GM12872 (cell line): Measurements from ENCODE around the gene TAC3.

ENCODE experiments used
- CTCF ChIP-seq: IDR thresholded peaks from 3 replicates; pipeline ENCODE4 v1.5.1; 2011; ENCODE audit warnings: low read depth, mild to moderate bottlenecking, low read length, moderate library complexity; ENCODE audit not compliant: insufficient read depth

Gene TAC3

DNA sequence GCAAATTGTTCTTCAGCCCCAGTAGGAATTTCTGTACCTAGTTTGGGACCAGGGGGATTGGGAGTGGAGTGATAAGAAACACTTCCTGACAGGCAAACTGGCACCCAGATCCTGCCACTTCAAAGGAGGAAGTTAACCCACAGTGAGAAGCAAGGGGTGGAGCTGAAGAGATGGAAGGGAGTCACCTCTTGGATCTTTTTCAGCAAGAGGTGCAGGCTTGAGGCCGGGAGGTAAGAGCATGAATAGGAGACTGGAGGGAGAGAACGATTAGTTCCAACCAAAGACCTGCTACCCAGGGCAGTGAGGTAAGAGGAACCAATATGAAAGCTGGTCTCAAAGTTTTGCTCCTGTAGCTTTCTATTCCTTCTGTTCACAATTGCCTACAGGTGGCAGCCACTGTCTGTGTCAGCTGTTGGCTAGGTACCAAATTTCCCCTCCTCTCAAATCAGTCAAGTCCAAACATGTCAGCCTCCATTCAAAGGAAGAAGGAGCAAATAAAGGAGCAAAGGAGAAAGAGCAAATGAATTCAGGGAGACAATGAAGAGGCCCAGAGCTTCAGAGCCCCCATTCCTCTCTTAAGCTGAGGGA lies 14.9 kb upstream of the TAC3 start:
- peak; percentile 41; the same call in 2 of the 3 replicates for TF ChIP-seq CTCF

DNA sequence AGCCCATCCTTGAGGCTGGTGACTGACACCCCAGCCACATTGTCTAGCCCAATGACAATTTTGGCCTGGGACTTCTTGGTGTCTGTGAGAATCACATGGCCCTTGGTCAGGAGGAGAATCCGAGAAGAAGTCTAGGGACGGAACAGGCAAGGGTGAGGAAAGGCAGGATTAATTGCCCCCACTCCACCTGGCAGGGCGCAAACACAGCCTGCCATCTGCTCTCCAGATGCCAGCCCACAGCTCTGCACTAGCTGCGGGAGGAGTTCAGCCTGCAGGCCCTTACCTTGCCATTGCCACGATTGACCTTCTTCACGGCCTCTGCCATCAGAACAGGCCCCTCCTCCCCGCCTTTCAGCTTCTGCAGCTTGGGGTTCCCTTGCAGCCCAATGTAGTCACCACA lies 13.1 kb upstream of the TAC3 start:
- TF ChIP-seq CTCF, result no peak

GRCh38 chr12:57027805-57028153 lies 11.4 kb upstream of the TAC3 start:
- TF ChIP-seq CTCF, result no peak

DNA sequence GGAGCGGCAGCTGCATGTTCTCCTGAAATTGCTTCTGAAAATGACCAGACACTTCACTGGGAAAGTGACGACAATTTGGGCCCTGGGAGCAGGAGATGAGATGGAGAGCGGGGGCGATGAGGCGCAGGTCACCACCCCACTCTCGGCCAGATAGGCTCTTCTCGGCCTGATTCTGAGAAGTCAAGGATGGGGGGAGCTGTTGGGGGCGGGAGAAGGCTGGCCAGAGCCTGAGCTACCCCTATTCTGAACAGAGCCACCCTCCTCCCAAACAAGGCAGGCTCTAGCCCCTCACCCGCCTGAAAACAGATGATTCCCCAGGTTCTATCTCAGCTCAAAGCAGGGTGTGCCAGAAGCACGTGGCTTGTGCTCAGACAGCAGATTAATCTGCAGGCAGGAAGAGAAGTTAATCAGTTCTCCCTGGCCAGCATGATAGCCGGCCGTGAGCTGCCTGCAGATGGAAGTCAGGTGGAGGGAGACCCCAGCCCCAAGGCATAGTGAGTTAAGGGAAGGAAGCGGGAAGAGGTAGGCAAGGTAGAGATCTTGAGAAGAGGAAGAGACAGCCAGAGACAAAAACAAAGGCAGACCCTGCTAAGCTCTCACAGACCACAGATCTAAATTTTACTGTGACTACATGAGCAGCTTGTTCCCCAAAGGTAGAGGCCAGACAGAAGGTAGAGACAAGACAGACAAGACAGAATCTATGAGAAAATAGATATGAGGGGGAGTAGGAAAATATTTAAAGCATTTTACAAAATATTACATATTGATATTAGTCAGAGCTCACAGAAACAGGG lies 10.9 kb upstream of the TAC3 start:
- no peak for TF ChIP-seq CTCF

- no peak for TF ChIP-seq CTCF
These were observed 8.9 kb upstream of the TAC3 start for GRCh38 chr12:57025196-57025595.

DNA sequence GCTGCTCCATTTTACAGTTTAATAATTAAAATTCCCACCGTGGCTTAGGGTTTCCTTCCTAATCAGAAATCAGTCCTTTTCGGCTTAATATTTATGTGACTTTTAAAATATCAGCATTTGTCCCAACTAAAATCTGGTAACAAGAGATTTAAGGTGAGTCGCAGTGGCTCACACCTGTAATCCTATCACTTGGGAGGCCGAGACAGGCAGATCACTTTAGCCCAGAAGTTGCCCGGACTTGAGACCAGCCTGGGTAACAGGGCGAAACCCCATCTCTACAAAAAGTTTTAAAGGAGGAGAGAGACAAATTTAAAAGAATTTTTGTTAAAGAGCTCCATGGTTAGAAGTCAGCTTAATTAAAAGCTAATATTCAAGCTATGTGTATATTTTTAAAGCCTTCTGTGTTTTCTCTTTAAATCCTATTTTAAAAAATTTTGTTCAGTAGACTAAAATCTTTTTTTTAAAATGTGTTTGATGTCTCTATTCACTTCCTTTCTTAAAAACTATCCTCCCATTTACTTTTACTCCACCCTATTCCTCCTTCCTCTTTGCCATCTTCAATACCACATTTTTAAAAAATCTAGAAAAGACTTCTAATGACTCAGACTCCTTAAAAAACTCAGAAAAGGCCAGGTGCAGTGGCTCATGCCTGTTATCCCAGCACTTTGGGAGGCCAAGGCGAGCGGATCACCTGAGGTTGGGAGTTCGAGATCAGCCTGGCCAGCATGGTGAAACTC lies 3.8 kb upstream of the TAC3 start:
- no peak for TF ChIP-seq CTCF

DNA sequence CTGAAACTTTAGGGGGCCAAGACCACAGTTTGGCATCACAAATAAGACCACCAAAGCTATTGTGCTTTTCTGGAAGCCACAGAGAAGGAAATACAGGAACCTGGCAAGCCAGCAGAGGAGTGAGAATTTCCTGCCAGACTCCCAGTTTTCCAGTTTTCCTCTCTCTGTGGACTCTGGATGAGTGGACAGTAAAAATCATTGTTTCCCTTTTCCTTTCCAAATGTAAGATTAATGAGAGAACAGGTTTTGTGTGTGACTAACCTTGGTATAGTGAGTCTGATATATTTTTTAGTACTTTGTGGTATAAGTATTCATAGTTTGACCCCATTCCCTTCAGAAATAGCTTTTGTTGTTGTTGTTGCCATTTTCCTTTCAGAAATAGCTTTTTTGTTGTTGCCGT lies 2.6 kb upstream of the TAC3 start:
- TF ChIP-seq CTCF, result no peak
